Measurements from ENCODE around the gene CDK17.
"Not testable (repeated sequence)": the region's sequence is repeated elsewhere in the genome, so short reads cannot be mapped to it uniquely, and the experiment has no call there.

The CDK17 gene

DNA sequence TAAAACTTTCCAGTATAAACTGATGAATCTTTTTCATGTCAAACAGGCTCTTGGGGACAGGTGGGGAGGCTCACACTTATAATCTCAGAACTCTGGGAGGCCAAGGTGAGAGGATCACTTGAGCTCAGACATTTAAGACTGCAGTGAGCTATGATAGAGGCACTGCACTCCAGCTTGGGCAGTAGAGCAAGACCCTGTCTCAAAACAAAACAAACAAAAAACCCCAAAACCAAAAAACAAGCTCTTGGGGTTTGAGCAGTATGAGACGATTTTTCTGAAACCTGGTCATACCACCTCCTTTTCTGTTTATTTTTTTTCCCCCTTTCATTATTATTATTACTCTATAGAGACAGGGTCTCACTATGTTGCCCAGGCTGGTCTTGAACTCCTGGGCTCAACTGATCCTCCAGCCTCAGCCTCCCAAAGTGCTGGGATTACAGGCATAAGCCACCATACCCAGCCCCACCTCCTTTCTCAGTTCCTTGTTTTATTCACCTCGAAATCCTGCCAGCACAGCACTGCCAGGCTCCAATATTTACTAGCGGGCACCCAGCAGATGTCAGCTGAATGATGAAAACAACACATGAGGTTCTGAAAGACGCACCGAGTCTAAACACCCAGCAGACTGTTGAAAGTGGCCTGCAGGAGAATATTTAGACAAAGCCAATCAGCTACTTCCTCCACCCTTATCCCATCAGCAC, 19.5 kb upstream of the CDK17 start:
- Histone ChIP-seq H3K9ac (ENCODE audit: low read length) (peak overlapping the region; percentile 74), H2AFZ (ENCODE audit: low read depth, low read length) (no peak overlapping the region), H2BK12ac (ENCODE audit: low read length in 2 of 2) (no peak overlapping the region), H3K14ac (ENCODE audit: low read length in 2 of 2) (no peak overlapping the region), H3K27me3 (ENCODE audit: control insufficient read depth in 1 of 2, insufficient read depth in 1 of 2, low read length in 2 of 2) (no peaks in the 10 kb centered on the region), H2BK5ac (ENCODE audit: low read depth, low read length, poor library complexity, severe bottlenecking) (no peak overlapping the region), H4K91ac (ENCODE audit: low read length) (no peak overlapping the region), H3K9me3 (ENCODE audit: control insufficient read depth, low read length) (no peaks in the 10 kb centered on the region), H3K4me2 (ENCODE audit: low read length, poor library complexity, severe bottlenecking) (no peak overlapping the region), H3K4me3 (ENCODE audit: insufficient read depth in 1 of 2, low read depth in 1 of 2, low read length in 2 of 2) (no peak overlapping the region), H3K79me1 (replicated peaks; ENCODE audit: low read length, poor library complexity, severe bottlenecking) (no peaks in the 10 kb centered on the region), H3K4me1 (ENCODE audit: control insufficient read depth, insufficient read depth, low read depth, low read length) (no peaks in the 10 kb centered on the region), H2BK120ac (ENCODE audit: low read depth, low read length) (no peak overlapping the region), H3K4ac (ENCODE audit: low read depth in 1 of 2, low read length in 2 of 2) (no peak overlapping the region), H2BK15ac (ENCODE audit: low read depth, poor library complexity, severe bottlenecking) (no peak overlapping the region), H4K8ac (ENCODE audit: low read length) (no peak overlapping the region), H3K27ac (ENCODE audit: low read length, poor library complexity, severe bottlenecking) (no peak overlapping the region), H3K23ac (ENCODE audit: low read length in 2 of 2) (no peak overlapping the region), H3K36me3 (ENCODE audit: control insufficient read depth in 1 of 2, insufficient read depth in 2 of 2, low read depth in 1 of 2, low read length in 2 of 2) (peaks cover 0 to 5% of the 10 kb centered on the region in 2 experiments), H2AK5ac (ENCODE audit: low read length, severe bottlenecking) (peak overlapping the region; percentile 46), H3K18ac (ENCODE audit: low read depth in 1 of 2, low read length in 2 of 2) (no peak overlapping the region)
- 92% methylated on average over 5 of the region's 5 CpGs for WGBS
- no peak for DNase-seq

DNA sequence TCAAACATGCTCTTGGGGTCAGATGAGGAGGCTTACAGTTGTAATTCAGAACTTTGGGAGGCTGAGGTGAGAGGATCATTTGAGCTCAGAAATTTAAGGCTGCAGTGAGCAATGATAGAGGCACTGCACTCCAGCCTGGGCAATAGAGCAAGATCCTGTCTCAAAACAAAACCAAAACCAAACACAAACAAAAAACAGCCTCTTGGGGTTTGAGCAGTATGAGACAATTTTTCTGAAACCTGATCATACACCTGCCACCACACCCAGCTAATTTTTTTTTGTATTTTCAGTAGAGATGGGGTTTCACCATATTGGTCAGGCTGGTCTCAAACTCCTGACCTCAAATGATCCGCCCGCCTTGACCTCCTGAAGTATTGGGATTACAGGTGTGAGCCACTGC, 17.4 kb upstream of the CDK17 start:
- not testable (repeated sequence) for H2BK5ac ChIP-seq (ENCODE audit: low read depth, low read length, poor library complexity, severe bottlenecking); H4K91ac ChIP-seq (ENCODE audit: low read length); H3K4ac ChIP-seq (ENCODE audit: low read depth in 1 of 2, low read length in 2 of 2); H3K27me3 ChIP-seq (ENCODE audit: control insufficient read depth in 1 of 2, insufficient read depth in 1 of 2, low read length in 2 of 2); H3K9ac ChIP-seq (ENCODE audit: low read length); DNase-seq; H3K79me1 ChIP-seq (replicated peaks; ENCODE audit: low read length, poor library complexity, severe bottlenecking); H2BK12ac ChIP-seq (ENCODE audit: low read length in 2 of 2); H3K14ac ChIP-seq (ENCODE audit: low read length in 2 of 2); H3K27ac ChIP-seq (ENCODE audit: low read length, poor library complexity, severe bottlenecking); H4K8ac ChIP-seq (ENCODE audit: low read length); H2AFZ ChIP-seq (ENCODE audit: low read depth, low read length); H3K4me1 ChIP-seq (ENCODE audit: control insufficient read depth, insufficient read depth, low read depth, low read length); H2AK5ac ChIP-seq (ENCODE audit: low read length, severe bottlenecking); H3K4me3 ChIP-seq (ENCODE audit: insufficient read depth in 1 of 2, low read depth in 1 of 2, low read length in 2 of 2); H3K9me3 ChIP-seq (ENCODE audit: control insufficient read depth, low read length); H3K4me2 ChIP-seq (ENCODE audit: low read length, poor library complexity, severe bottlenecking); H3K36me3 ChIP-seq (ENCODE audit: control insufficient read depth in 1 of 2, insufficient read depth in 2 of 2, low read depth in 1 of 2, low read length in 2 of 2); H2BK15ac ChIP-seq (ENCODE audit: low read depth, poor library complexity, severe bottlenecking); H3K18ac ChIP-seq (ENCODE audit: low read depth in 1 of 2, low read length in 2 of 2); H3K23ac ChIP-seq (ENCODE audit: low read length in 2 of 2)
- WGBS = 100% methylated on average over 2 of the region's 2 CpGs
- H2BK120ac ChIP-seq (ENCODE audit: low read depth, low read length) = peak overlapping the region; percentile 29

GRCh38 chr12:96416033-96416799, 16.0 kb upstream of the CDK17 start:
- Histone ChIP-seq H3K79me1 (replicated peaks; ENCODE audit: low read length, poor library complexity, severe bottlenecking) (no peaks in the 10 kb centered on the region), H3K9ac (ENCODE audit: low read length) (peak overlapping the region; percentile 65), H3K27me3 (ENCODE audit: control insufficient read depth in 1 of 2, insufficient read depth in 1 of 2, low read length in 2 of 2) (no peaks in the 10 kb centered on the region)

GRCh38 chr12:96414637-96415036, 14.4 kb upstream of the CDK17 start:
- no peak overlapping the region for H2BK5ac ChIP-seq (ENCODE audit: low read depth, low read length, poor library complexity, severe bottlenecking)
- H3K4ac ChIP-seq (ENCODE audit: low read depth in 1 of 2, low read length in 2 of 2) = no peak overlapping the region
- no peak overlapping the region for H3K18ac ChIP-seq (ENCODE audit: low read depth in 1 of 2, low read length in 2 of 2)
- no peak overlapping the region for H3K14ac ChIP-seq (ENCODE audit: low read length in 2 of 2)
- H3K4me3 ChIP-seq (ENCODE audit: insufficient read depth in 1 of 2, low read depth in 1 of 2, low read length in 2 of 2) = no peak overlapping the region
- H3K36me3 ChIP-seq (ENCODE audit: control insufficient read depth in 1 of 2, insufficient read depth in 2 of 2, low read depth in 1 of 2, low read length in 2 of 2) = no peaks in the 10 kb centered on the region
- DNase-seq = no peak
- H2AFZ ChIP-seq (ENCODE audit: low read depth, low read length) = no peak overlapping the region
- peak overlapping the region; percentile 93 for H2AK5ac ChIP-seq (ENCODE audit: low read length, severe bottlenecking)
- no peaks in the 10 kb centered on the region for H3K27me3 ChIP-seq (ENCODE audit: control insufficient read depth in 1 of 2, insufficient read depth in 1 of 2, low read length in 2 of 2)
- H3K23ac ChIP-seq (ENCODE audit: low read length in 2 of 2) = no peak overlapping the region
- H3K4me2 ChIP-seq (ENCODE audit: low read length, poor library complexity, severe bottlenecking) = no peak overlapping the region
- WGBS = 93% methylated on average over 1 of the region's 1 CpG
- no peak overlapping the region for H4K91ac ChIP-seq (ENCODE audit: low read length)
- H3K9ac ChIP-seq (ENCODE audit: low read length) = no peak overlapping the region
- H2BK12ac ChIP-seq (ENCODE audit: low read length in 2 of 2) = no peak overlapping the region
- no peaks in the 10 kb centered on the region for H3K9me3 ChIP-seq (ENCODE audit: control insufficient read depth, low read length)
- H3K27ac ChIP-seq (ENCODE audit: low read length, poor library complexity, severe bottlenecking) = no peak overlapping the region
- H2BK15ac ChIP-seq (ENCODE audit: low read depth, poor library complexity, severe bottlenecking) = no peak overlapping the region
- H3K79me1 ChIP-seq (replicated peaks; ENCODE audit: low read length, poor library complexity, severe bottlenecking) = no peaks in the 10 kb centered on the region
- no peak overlapping the region for H4K8ac ChIP-seq (ENCODE audit: low read length)
- H2BK120ac ChIP-seq (ENCODE audit: low read depth, low read length) = no peak overlapping the region
- no peaks in the 10 kb centered on the region for H3K4me1 ChIP-seq (ENCODE audit: control insufficient read depth, insufficient read depth, low read depth, low read length)

More at GRCh38 chr12:96416033-96416799, 16.0 kb upstream of the CDK17 start:
- 58% methylated on average over 7 of the region's 7 CpGs for WGBS
- H3K4me2 ChIP-seq (ENCODE audit: low read length, poor library complexity, severe bottlenecking) = no peak overlapping the region
- no peak overlapping the region for H2BK12ac ChIP-seq (ENCODE audit: low read length in 2 of 2)
- H3K4ac ChIP-seq (ENCODE audit: low read depth in 1 of 2, low read length in 2 of 2) = no peak overlapping the region
- no peak overlapping the region for H2AK5ac ChIP-seq (ENCODE audit: low read length, severe bottlenecking)
- H3K23ac ChIP-seq (ENCODE audit: low read length in 2 of 2) = no peak overlapping the region
- H4K8ac ChIP-seq (ENCODE audit: low read length) = no peak overlapping the region
- no peak overlapping the region for H2BK120ac ChIP-seq (ENCODE audit: low read depth, low read length)
- H4K91ac ChIP-seq (ENCODE audit: low read length) = no peak overlapping the region
- H3K27ac ChIP-seq (ENCODE audit: low read length, poor library complexity, severe bottlenecking) = peak overlapping the region; percentile 88
- H3K18ac ChIP-seq (ENCODE audit: low read depth in 1 of 2, low read length in 2 of 2) = no peak overlapping the region
- H3K4me1 ChIP-seq (ENCODE audit: control insufficient read depth, insufficient read depth, low read depth, low read length) = no peaks in the 10 kb centered on the region
- peak; percentile 86 for DNase-seq
- no peak overlapping the region for H3K14ac ChIP-seq (ENCODE audit: low read length in 2 of 2)
- H2BK15ac ChIP-seq (ENCODE audit: low read depth, poor library complexity, severe bottlenecking) = no peak overlapping the region
- H2BK5ac ChIP-seq (ENCODE audit: low read depth, low read length, poor library complexity, severe bottlenecking) = no peak overlapping the region
- H3K4me3 ChIP-seq (ENCODE audit: insufficient read depth in 1 of 2, low read depth in 1 of 2, low read length in 2 of 2) = no peak overlapping the region
- no peaks in the 10 kb centered on the region for H3K9me3 ChIP-seq (ENCODE audit: control insufficient read depth, low read length)
- no peaks in the 10 kb centered on the region for H3K36me3 ChIP-seq (ENCODE audit: control insufficient read depth in 1 of 2, insufficient read depth in 2 of 2, low read depth in 1 of 2, low read length in 2 of 2)
- H2AFZ ChIP-seq (ENCODE audit: low read depth, low read length) = no peak overlapping the region
